Mucosa of descending colon (tissue), 3 donors: Measurements from ENCODE around the gene HEXIM2. TPM values are rescaled to one million over a fixed set of nuclear protein-coding genes. Genes with fewer than 3 reads are reported as not detected.

Source experiments
- ATAC-seq: fragments of 200-7000 bp; cut with Tn5 transposase; one replicate; pipeline ENCODE4 v1.9.1; 2020; ENCODE audit warnings: mild to moderate bottlenecking, moderate library complexity
- DNase-seq, 3 donors: peaks; one replicate each; pipeline ENCODE4 v3.0.0-alpha.2; 2020
- H3K36me3 ChIP-seq: fragments of 200-600 bp; one replicate; pipeline ENCODE4 v1.8.0; 2021; ENCODE audit warnings: low read depth, mild to moderate bottlenecking
- H3K4me1 ChIP-seq: fragments of 200-600 bp; one replicate; pipeline ENCODE4 v1.8.0; 2021; ENCODE audit warnings: low read depth, mild to moderate bottlenecking
- H3K4me3 ChIP-seq: fragments of 200-600 bp; one replicate; pipeline ENCODE4 v1.8.0; 2021; ENCODE audit warnings: mild to moderate bottlenecking
- H3K9me3 ChIP-seq: fragments of 200-600 bp; one replicate; pipeline ENCODE4 v1.8.0; 2021; ENCODE audit warnings: mild to moderate bottlenecking
- intact Hi-C, 2 donors: fragments of 100-400 bp; cut with DNase I in 1 of 2; cut with micrococcal nuclease in 1 of 2; formaldehyde crosslinking; loops; one replicate each; pipeline versions ENCODE4 v1.11.0 to v1.11.1; 2022; cut with DNase I, micrococcal nuclease
- total RNA-seq, 3 donors: library from RNA; stranded (reverse); fragmentation: NEBNext Ultra II Directional in 2 of 3; extraction: Animal tissue kit (Norgen Biotek cat#: 25700) in 2 of 3; gene quantifications; one replicate each; pipeline versions ENCODE4 v1.2.1 to v1.2.4, GENCODE V29; 2021 to 2023
- TF ChIP-seq, protein P1 (sequence below): fragments of 200-600 bp; IDR thresholded peaks from one replicate; pipeline ENCODE4 v1.8.0; 2022; ENCODE audit warnings: antibody characterized with exemption, mild to moderate bottlenecking
- donor health status: DM: no; HTN: no; CAD: no; lungs with moderate emphysema.
- donor health status: DM: no; HTN: no; CAD: no.
- donor health status: DM: no; HTN: yes; CAD: no.

HEXIM2 gene
- total RNA-seq, 3 donors from 2014 or later = 3.9 to 9.6 (median 4.5) TPM

GRCh38 chr17:45160447-45161287 lies 1.0 kb upstream of the HEXIM2 start:
- intact Hi-C loops = no loop called here
- Histone ChIP-seq H3K4me1 (peaks cover 35% of the 10 kb centered on the region), H3K36me3 (peaks cover 3% of the 10 kb centered on the region), H3K4me3 (peak overlapping the region; percentile 98), H3K9me3 (no peaks in the 10 kb centered on the region)
- ATAC-seq = peak; percentile 57
- DNase-seq = peak; percentile 79 to 84 (median 83)
- TF ChIP-seq, protein P1, sequence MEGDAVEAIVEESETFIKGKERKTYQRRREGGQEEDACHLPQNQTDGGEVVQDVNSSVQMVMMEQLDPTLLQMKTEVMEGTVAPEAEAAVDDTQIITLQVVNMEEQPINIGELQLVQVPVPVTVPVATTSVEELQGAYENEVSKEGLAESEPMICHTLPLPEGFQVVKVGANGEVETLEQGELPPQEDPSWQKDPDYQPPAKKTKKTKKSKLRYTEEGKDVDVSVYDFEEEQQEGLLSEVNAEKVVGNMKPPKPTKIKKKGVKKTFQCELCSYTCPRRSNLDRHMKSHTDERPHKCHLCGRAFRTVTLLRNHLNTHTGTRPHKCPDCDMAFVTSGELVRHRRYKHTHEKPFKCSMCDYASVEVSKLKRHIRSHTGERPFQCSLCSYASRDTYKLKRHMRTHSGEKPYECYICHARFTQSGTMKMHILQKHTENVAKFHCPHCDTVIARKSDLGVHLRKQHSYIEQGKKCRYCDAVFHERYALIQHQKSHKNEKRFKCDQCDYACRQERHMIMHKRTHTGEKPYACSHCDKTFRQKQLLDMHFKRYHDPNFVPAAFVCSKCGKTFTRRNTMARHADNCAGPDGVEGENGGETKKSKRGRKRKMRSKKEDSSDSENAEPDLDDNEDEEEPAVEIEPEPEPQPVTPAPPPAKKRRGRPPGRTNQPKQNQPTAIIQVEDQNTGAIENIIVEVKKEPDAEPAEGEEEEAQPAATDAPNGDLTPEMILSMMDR = no peak

- DNase-seq (peak in 2 of 3 donors; percentile 45 to 54), ATAC-seq (no peak)
- H3K4me3 ChIP-seq = no peak overlapping the region
- peaks cover 35% of the 10 kb centered on the region for H3K4me1 ChIP-seq
- TF ChIP-seq, protein P1 = no peak
- intact Hi-C loops = no loop called here
- peaks cover 3% of the 10 kb centered on the region for H3K36me3 ChIP-seq
- no peaks in the 10 kb centered on the region for H3K9me3 ChIP-seq
Measured at GRCh38 chr17:45162025-45162687, 481 bp downstream of the HEXIM2 start.

GRCh38 chr17:45164734-45165269 lies 3.1 kb downstream of the HEXIM2 start:
- peaks cover 3% of the 10 kb centered on the region for H3K36me3 ChIP-seq
- TF ChIP-seq, protein P1 = no peak
- intact Hi-C loops = no loop called here
- ATAC-seq (no peak), DNase-seq (peak in 1 of 3 donors; percentile 17)
- H3K9me3 ChIP-seq = no peaks in the 10 kb centered on the region
- H3K4me3 ChIP-seq = no peak overlapping the region
- peaks cover 12% of the 10 kb centered on the region for H3K4me1 ChIP-seq

GRCh38 chr17:45168991-45169752 lies 7.5 kb downstream of the HEXIM2 start:
- Histone ChIP-seq H3K4me3 (no peak overlapping the region), H3K36me3 (no peaks in the 10 kb centered on the region), H3K4me1 (peaks cover 27% of the 10 kb centered on the region), H3K9me3 (no peaks in the 10 kb centered on the region)
- ATAC-seq (no peak), DNase-seq (no peak)
- TF ChIP-seq, protein P1 = no peak
- intact Hi-C loops = no loop called here

- no peak overlapping the region for H3K4me3 ChIP-seq
- DNase-seq = no peak
- no peaks in the 10 kb centered on the region for H3K9me3 ChIP-seq
- peaks cover 27% of the 10 kb centered on the region for H3K4me1 ChIP-seq
- intact Hi-C loops = no loop called here
- no peak for ATAC-seq
- TF ChIP-seq, protein P1 = no peak
- H3K36me3 ChIP-seq = no peaks in the 10 kb centered on the region
Measured at GRCh38 chr17:45170280-45170930, 8.7 kb downstream of the HEXIM2 start.
